A549 (cell line): ENCODE data around the gene MAP4K2.

ENCODE experiments used
- CTCF ChIP-seq: fragments of >200 bp; sonication (Bioruptor Twin); formaldehyde crosslinking; IDR thresholded peaks from 3 replicates; pipeline ENCODE4 v1.5.1; 2016
- JUN ChIP-seq, 2 experiments: fragments of >200 bp; sonication (Bioruptor Twin); formaldehyde crosslinking; IDR thresholded peaks; 2 replicates in 1 of 2; 3 replicates in 1 of 2; pipeline ENCODE4 v1.6.1; 2016 to 2017
- POLR2A ChIP-seq: IDR thresholded peaks from 2 replicates; pipeline ENCODE4 v1.6.1; 2012; ENCODE audit warnings: mild to moderate bottlenecking, low read length

- no peak for TF ChIP-seq POLR2A
- no peak for TF ChIP-seq CTCF
- TF ChIP-seq JUN (IDR thresholded peaks at IDR 0.05) = no peak
Observed at GRCh38 chr11:64796047-64796756, 6.8 kb downstream of the MAP4K2 start.
